ENCODE measurements around the gene PF4V1. TPM values are rescaled to one million over a fixed set of nuclear protein-coding genes. Genes with fewer than 3 reads are reported as not detected.
"Not testable (repeated sequence)": the region's sequence is repeated elsewhere in the genome, so short reads cannot be mapped to it uniquely, and the experiment has no call there.

PF4V1 gene
- total RNA-seq, 4 donors from 2014 or later, result not detected

DNA sequence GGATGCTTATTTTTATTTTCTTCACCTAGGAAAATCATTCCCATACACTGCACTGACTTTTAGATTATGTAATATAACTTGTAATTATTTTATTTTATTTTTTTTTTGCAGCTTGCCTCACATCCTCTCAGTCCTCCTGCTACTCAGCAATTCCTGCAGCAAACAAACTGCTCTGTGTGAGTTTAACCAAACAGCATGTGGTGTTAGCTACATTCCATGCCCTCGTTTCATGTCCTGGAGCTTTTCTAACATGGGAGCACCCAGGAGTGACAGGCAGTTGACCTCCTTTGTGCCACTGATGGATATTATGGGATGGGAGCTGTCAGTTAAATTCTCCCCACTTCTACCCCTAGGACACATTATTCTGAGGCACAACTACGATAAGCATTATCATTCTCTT, 40.9 kb downstream of the PF4V1 start:
- ATAC-seq (ENCODE audit: low FRiP score), result no peak
- no peak for DNase-seq (ENCODE audit: low spot score)
- TF ChIP-seq, protein P1, sequence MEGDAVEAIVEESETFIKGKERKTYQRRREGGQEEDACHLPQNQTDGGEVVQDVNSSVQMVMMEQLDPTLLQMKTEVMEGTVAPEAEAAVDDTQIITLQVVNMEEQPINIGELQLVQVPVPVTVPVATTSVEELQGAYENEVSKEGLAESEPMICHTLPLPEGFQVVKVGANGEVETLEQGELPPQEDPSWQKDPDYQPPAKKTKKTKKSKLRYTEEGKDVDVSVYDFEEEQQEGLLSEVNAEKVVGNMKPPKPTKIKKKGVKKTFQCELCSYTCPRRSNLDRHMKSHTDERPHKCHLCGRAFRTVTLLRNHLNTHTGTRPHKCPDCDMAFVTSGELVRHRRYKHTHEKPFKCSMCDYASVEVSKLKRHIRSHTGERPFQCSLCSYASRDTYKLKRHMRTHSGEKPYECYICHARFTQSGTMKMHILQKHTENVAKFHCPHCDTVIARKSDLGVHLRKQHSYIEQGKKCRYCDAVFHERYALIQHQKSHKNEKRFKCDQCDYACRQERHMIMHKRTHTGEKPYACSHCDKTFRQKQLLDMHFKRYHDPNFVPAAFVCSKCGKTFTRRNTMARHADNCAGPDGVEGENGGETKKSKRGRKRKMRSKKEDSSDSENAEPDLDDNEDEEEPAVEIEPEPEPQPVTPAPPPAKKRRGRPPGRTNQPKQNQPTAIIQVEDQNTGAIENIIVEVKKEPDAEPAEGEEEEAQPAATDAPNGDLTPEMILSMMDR (IDR thresholded peaks at IDR 0.05), result no peak

DNA sequence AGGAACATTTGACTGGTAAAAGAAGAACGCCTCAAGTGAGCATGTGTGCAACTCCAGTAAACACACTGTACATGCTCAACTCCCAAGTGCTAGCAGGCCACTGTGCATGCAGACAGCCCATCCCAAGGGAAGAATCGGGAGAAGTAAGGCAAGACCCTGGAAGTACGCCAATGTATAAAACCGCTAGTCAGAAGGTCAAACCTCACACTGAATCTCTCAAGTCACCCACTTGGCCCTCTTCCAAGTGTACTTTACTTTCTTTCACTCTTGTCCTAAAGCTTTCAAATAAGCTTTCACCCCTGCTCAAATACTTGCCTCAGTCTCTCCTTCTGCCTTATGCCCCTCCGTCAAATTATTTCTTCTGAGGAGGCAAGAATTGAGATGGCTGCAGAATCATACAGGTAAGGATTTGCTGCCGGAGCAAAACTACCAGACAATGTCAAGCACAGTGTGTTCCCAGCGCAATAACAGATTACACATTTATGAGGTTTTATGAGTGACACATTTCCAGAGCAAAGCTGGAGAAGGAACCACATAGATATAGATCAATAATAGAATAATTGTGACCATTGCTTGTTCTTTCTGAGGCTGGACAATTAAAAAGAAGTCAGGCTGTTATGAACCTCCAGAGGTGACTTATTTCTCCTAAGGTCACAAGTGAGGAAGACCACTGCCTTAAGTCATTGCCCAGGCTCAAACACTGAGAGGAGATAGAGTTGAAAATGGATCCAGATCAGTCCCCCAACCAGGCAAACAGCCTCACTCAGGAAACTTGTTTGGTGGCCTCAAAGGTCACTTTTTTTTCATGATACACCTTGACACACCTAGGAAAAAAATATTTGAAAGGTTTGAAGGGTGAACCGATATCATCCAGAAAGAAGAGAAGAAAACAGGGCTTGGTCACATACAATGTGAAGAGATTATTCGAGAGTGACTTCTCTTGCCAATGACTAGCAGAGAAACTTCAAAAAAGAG, 42.4 kb downstream of the PF4V1 start:
- DNase-seq (ENCODE audit: low spot score) (no peak), ATAC-seq (ENCODE audit: low FRiP score) (no peak)
- TF ChIP-seq, protein P1 (IDR thresholded peaks at IDR 0.05), result no peak

- TF ChIP-seq, protein P1 (IDR thresholded peaks at IDR 0.05), result no peak
- ATAC-seq (ENCODE audit: low FRiP score) (no peak), DNase-seq (ENCODE audit: low spot score) (no peak)
Observed at GRCh38 chr4:73896416-73896815, 43.3 kb downstream of the PF4V1 start.

- TF ChIP-seq, protein P1 (IDR thresholded peaks at IDR 0.05), result no peak
- DNase-seq (ENCODE audit: low spot score), result no peak
- peak; percentile 74 for ATAC-seq (ENCODE audit: low FRiP score)
Observed at GRCh38 chr4:73897380-73898136, 44.5 kb downstream of the PF4V1 start.

GRCh38 chr4:73899338-73899737, 46.2 kb downstream of the PF4V1 start:
- not testable (repeated sequence) for ATAC-seq (ENCODE audit: low FRiP score); DNase-seq (ENCODE audit: low spot score)

DNA sequence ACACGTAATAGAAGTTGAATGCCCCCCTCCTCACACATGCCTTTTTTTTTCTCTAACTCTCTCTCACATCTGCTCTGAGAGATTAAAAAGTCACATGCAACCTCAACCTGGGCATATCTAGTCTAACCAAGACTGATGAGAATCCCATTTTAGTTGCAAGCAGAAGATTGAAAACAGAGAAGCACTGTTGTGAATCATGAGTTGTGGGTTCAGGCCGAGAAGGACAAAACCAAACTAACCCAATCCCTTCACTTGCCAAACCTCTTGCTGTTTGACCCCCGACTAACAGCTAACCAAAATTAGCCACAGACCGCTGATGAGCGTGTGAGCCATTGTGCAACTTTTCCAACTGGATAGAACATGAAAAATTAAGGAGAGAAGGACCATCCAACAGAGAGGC, 47.9 kb downstream of the PF4V1 start:
- ATAC-seq (ENCODE audit: low FRiP score) (no peak), DNase-seq (ENCODE audit: low spot score) (no peak)
- TF ChIP-seq, protein P1 (IDR thresholded peaks at IDR 0.05), result no peak

GRCh38 chr4:73902038-73902637, 49.0 kb downstream of the PF4V1 start:
- peak; percentile 35 for ATAC-seq (ENCODE audit: low FRiP score)
- TF ChIP-seq, protein P1 (IDR thresholded peaks at IDR 0.05), result no peak
- no peak for DNase-seq (ENCODE audit: low spot score)

All from omental fat pad (tissue), 4 donors.